Osteoblast (primary cell): Measurements from ENCODE around the gene PXMP4. TPM values are rescaled to one million over a fixed set of nuclear protein-coding genes. Genes with fewer than 3 reads are reported as not detected.

Source experiments
- DNase-seq: peaks from one replicate; pipeline ENCODE4 v3.0.0; 2011; ENCODE audit warnings: low spot score, mixed read lengths; ENCODE audit not compliant: insufficient read length; ENCODE audit errors: missing footprints
- H2AFZ ChIP-seq: 2 replicates; pipeline ENCODE4 v1.6.0; 2011; ENCODE audit warnings: mild to moderate bottlenecking, low read length
- H3K27ac ChIP-seq: 2 replicates; pipeline ENCODE4 v1.5.1; 2011; ENCODE audit warnings: mild to moderate bottlenecking, low read depth, low read length, moderate library complexity
- H3K27me3 ChIP-seq: 2 replicates; pipeline ENCODE4 v1.6.0; 2012; ENCODE audit warnings: mild to moderate bottlenecking, control low read depth, inconsistent platforms, low read length, moderate library complexity; ENCODE audit not compliant: insufficient read depth
- H3K36me3 ChIP-seq: 2 replicates; pipeline ENCODE4 v1.5.1; 2011; ENCODE audit warnings: mild to moderate bottlenecking, low read length, control low read depth, moderate library complexity; ENCODE audit not compliant: insufficient read depth
- H3K4me1 ChIP-seq: 2 replicates; pipeline ENCODE4 v1.5.1; 2011; ENCODE audit warnings: mild to moderate bottlenecking, low read length, control low read depth, moderate library complexity; ENCODE audit not compliant: insufficient read depth
- H3K4me2 ChIP-seq: 2 replicates; pipeline ENCODE4 v1.6.0; 2011; ENCODE audit warnings: mild to moderate bottlenecking, low read length; ENCODE audit not compliant: insufficient read depth
- H3K4me3 ChIP-seq: fragments of 200-600 bp; sonication (generic); 3 replicates; pipeline ENCODE4 v1.5.1; 2012; ENCODE audit warnings: mild to moderate bottlenecking, low read length, inconsistent platforms; ENCODE audit not compliant: insufficient read depth
- H3K79me2 ChIP-seq: 2 replicates; pipeline ENCODE4 v1.6.0; 2012; ENCODE audit warnings: mild to moderate bottlenecking, low read length, control low read depth, inconsistent platforms; ENCODE audit not compliant: insufficient read depth
- H3K9me3 ChIP-seq: 2 replicates; pipeline ENCODE4 v1.5.1; 2011; ENCODE audit warnings: low read depth, low read length, control low read depth
- H4K20me1 ChIP-seq: 2 replicates; pipeline ENCODE4 v1.6.0; 2012; ENCODE audit warnings: mild to moderate bottlenecking, low read length, control low read depth; ENCODE audit not compliant: insufficient read depth
- CTCF ChIP-seq: IDR thresholded peaks from 2 replicates; pipeline ENCODE4 v1.5.1; 2011; ENCODE audit warnings: mild to moderate bottlenecking, low read depth, low read length, moderate library complexity; ENCODE audit errors: extremely low read depth
- total RNA-seq: library from RNA; depleted of rRNA; stranded (reverse); fragments of >200 nt; gene quantifications from 2 replicates; pipeline ENCODE4 v1.2.3, GENCODE V29; 2012

PXMP4 gene
- total RNA-seq, 1 donor: 5.1 TPM

- DNase-seq: peak; percentile 100
- Histone ChIP-seq H3K9me3 (no peaks in the 10 kb centered on the region), H3K79me2 (no peaks in the 10 kb centered on the region), H4K20me1 (no peaks in the 10 kb centered on the region), H3K4me2 (peak within 1 kb of the TSS; percentile 93), H3K36me3 (peaks cover 17% of the 10 kb centered on the region), H3K4me3 (peak within 1 kb of the TSS; percentile 75), H2AFZ (peak within 1 kb of the TSS; percentile 98), H3K4me1 (peaks cover 26% of the 10 kb centered on the region), H3K27ac (peak within 1 kb of the TSS; percentile 65), H3K27me3 (no peaks in the 10 kb centered on the region)
- peak; percentile 44 for TF ChIP-seq CTCF
Observed at GRCh38 chr20:33666293-33667244, 53.5 kb downstream of the PXMP4 start, which contains the start of gene ACTL10. Gene ACTL10 (plus strand): TSS chr20:33666943. CDS start chr20:33667498, 555 bp downstream.

- Histone ChIP-seq H3K27me3 (no peaks in the 10 kb centered on the region), H4K20me1 (no peaks in the 10 kb centered on the region), H3K4me2 (no peak overlapping the region), H3K4me3 (peak overlapping the region; percentile 77), H3K79me2 (no peaks in the 10 kb centered on the region), H3K9me3 (no peaks in the 10 kb centered on the region), H3K4me1 (peaks cover 26% of the 10 kb centered on the region), H3K36me3 (peaks cover 8% of the 10 kb centered on the region), H2AFZ (no peak overlapping the region), H3K27ac (no peak overlapping the region)
- TF ChIP-seq CTCF: no peak
- DNase-seq: peak; percentile 83
Observed at GRCh38 chr20:33664762-33665144, 55.4 kb downstream of the PXMP4 start.

DNA sequence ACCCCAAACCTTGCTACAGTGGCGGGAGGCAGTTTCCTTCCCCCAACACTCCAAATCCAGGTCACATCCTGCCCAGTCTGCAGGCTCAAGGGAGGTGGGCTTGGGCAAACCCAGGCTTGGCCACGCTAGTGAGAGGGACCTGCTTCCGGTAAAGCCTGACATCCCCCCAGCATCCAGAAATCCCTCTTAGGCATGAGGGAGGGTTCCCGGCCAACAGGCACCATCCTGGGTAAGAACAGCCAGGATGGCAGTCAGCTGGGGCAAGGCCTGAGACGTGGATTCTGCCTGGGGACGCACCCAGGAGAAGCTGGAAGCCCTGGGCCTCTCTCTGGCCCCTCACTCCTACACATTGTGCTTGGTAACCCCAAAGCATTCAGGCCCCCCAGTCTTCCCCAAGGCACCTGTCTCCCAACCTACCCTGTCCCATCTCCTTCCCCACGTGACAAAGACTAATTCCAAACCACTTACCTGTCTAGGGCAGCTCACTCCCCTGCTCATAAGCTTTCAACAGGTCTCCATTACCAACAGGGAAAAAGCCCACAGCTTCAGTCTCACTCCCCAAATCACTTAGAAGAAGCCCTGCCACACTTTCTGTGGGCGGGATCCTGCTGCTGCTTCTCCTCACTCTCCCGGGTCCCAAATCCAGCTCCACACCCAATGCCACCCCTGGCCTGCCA lies 55.9 kb downstream of the PXMP4 start:
- Histone ChIP-seq H3K4me2 (peak overlapping the region; percentile 97), H4K20me1 (no peaks in the 10 kb centered on the region), H3K4me3 (peak overlapping the region; percentile 77), H2AFZ (peak overlapping the region; percentile 88), H3K4me1 (peaks cover 26% of the 10 kb centered on the region), H3K9me3 (no peaks in the 10 kb centered on the region), H3K27ac (peak overlapping the region; percentile 77), H3K36me3 (peaks cover 8% of the 10 kb centered on the region), H3K27me3 (no peaks in the 10 kb centered on the region), H3K79me2 (no peaks in the 10 kb centered on the region)
- peak; percentile 41 for DNase-seq
- no peak for TF ChIP-seq CTCF
